HEK293 (cell line): ENCODE results near the gene ZNF200.

Experiments
- CTCF ChIP-seq: fragments of 450-650 bp; formaldehyde crosslinking; IDR thresholded peaks from 2 replicates; pipeline ENCODE4 v1.5.1; 2016; ENCODE audit warnings: missing biosample characterization, missing genetic modification characterization
- KLF17 ChIP-seq: fragments of 450-650 bp; formaldehyde crosslinking; IDR thresholded peaks from 2 replicates; pipeline ENCODE4 v1.5.1; 2016; ENCODE audit warnings: missing biosample characterization, missing genetic modification characterization
- KLF9 ChIP-seq: fragments of 450-650 bp; formaldehyde crosslinking; IDR thresholded peaks from 2 replicates; pipeline ENCODE4 v1.5.1; 2016; ENCODE audit warnings: missing biosample characterization, missing genetic modification characterization, low read depth
- PATZ1 ChIP-seq: fragments of 450-650 bp; formaldehyde crosslinking; IDR thresholded peaks from 2 replicates; pipeline ENCODE4 v1.5.1; 2016; ENCODE audit warnings: missing biosample characterization, missing genetic modification characterization
- PRDM10 ChIP-seq: fragments of 450-650 bp; formaldehyde crosslinking; IDR thresholded peaks from 2 replicates; pipeline ENCODE4 v1.5.1; 2016; ENCODE audit warnings: missing biosample characterization, missing genetic modification characterization
- SP3 ChIP-seq: fragments of 450-650 bp; formaldehyde crosslinking; IDR thresholded peaks from 2 replicates; pipeline ENCODE4 v1.5.1; 2016; ENCODE audit warnings: missing biosample characterization, missing genetic modification characterization
- SP7 ChIP-seq: fragments of 450-650 bp; formaldehyde crosslinking; IDR thresholded peaks from 2 replicates; pipeline ENCODE4 v1.5.1; 2016; ENCODE audit warnings: missing biosample characterization, missing genetic modification characterization
- ZBTB17 ChIP-seq: fragments of 450-650 bp; formaldehyde crosslinking; IDR thresholded peaks from 2 replicates; pipeline ENCODE4 v1.5.1; 2016; ENCODE audit warnings: missing biosample characterization, missing genetic modification characterization
- ZBTB26 ChIP-seq: fragments of 450-650 bp; formaldehyde crosslinking; optimal IDR thresholded peaks from 2 replicates; pipeline ENCODE3; 2016; ENCODE audit warnings: missing biosample characterization, mild to moderate bottlenecking, missing genetic modification characterization
- ZBTB7A ChIP-seq: fragments of 450-650 bp; formaldehyde crosslinking; IDR thresholded peaks from 2 replicates; pipeline ENCODE4 v1.5.1; 2016; ENCODE audit warnings: low read depth, missing biosample characterization, missing genetic modification characterization
- ZBTB8A ChIP-seq: fragments of 450-650 bp; formaldehyde crosslinking; IDR thresholded peaks from 2 replicates; pipeline ENCODE4 v1.5.1; 2016; ENCODE audit warnings: missing biosample characterization, missing genetic modification characterization
- ZNF140 ChIP-seq: fragments of 450-650 bp; formaldehyde crosslinking; IDR thresholded peaks from 2 replicates; pipeline ENCODE4 v1.5.1; 2016; ENCODE audit warnings: missing biosample characterization, missing genetic modification characterization
- ZNF169 ChIP-seq: fragments of 450-650 bp; formaldehyde crosslinking; IDR thresholded peaks from 2 replicates; pipeline ENCODE4 v1.5.1; 2016; ENCODE audit warnings: missing biosample characterization, missing genetic modification characterization
- ZNF184 ChIP-seq: fragments of 450-650 bp; IDR thresholded peaks from 2 replicates; pipeline ENCODE4 v1.5.1; 2018; ENCODE audit warnings: missing biosample characterization, mild to moderate bottlenecking, missing genetic modification characterization
- ZNF202 ChIP-seq: fragments of 450-650 bp; formaldehyde crosslinking; IDR thresholded peaks from 2 replicates; pipeline ENCODE4 v1.5.1; 2016; ENCODE audit warnings: missing biosample characterization, missing genetic modification characterization, borderline replicate concordance
- ZNF280D ChIP-seq: fragments of 450-650 bp; formaldehyde crosslinking; IDR thresholded peaks from 2 replicates; pipeline ENCODE4 v1.5.1; 2016; ENCODE audit warnings: missing biosample characterization, missing genetic modification characterization
- ZNF366 ChIP-seq: fragments of 450-650 bp; formaldehyde crosslinking; conservative IDR thresholded peaks from 2 replicates; pipeline ENCODE4 v1.5.1; 2016; ENCODE audit warnings: missing biosample characterization, missing genetic modification characterization
- ZNF510 ChIP-seq: fragments of 450-650 bp; formaldehyde crosslinking; IDR thresholded peaks from 2 replicates; pipeline ENCODE4 v1.5.1; 2018; ENCODE audit warnings: mild to moderate bottlenecking, missing genetic modification characterization, missing biosample characterization; ENCODE audit not compliant: insufficient replicate concordance
- ZNF513 ChIP-seq: fragments of 450-650 bp; IDR thresholded peaks from 2 replicates; pipeline ENCODE4 v1.5.1; 2018; ENCODE audit warnings: missing biosample characterization, missing genetic modification characterization
- ZNF514 ChIP-seq: fragments of 450-650 bp; formaldehyde crosslinking; IDR thresholded peaks from 2 replicates; pipeline ENCODE4 v1.5.1; 2016; ENCODE audit warnings: missing biosample characterization, missing genetic modification characterization
- ZNF596 ChIP-seq: fragments of 450-650 bp; IDR thresholded peaks from 2 replicates; pipeline ENCODE4 v1.5.0; 2018; ENCODE audit warnings: missing biosample characterization, mild to moderate bottlenecking, missing genetic modification characterization, moderate library complexity
- ZNF629 ChIP-seq: fragments of 450-650 bp; formaldehyde crosslinking; IDR thresholded peaks from 2 replicates; pipeline ENCODE4 v1.5.1; 2017; ENCODE audit warnings: missing biosample characterization, missing genetic modification characterization
- ZNF776 ChIP-seq: fragments of 450-650 bp; formaldehyde crosslinking; IDR thresholded peaks from 2 replicates; pipeline ENCODE4 v1.5.0; 2017; ENCODE audit warnings: missing biosample characterization, missing genetic modification characterization, borderline replicate concordance
- ZSCAN30 ChIP-seq: fragments of 450-650 bp; IDR thresholded peaks from 2 replicates; pipeline ENCODE4 v1.5.1; 2018; ENCODE audit warnings: missing biosample characterization, mild to moderate bottlenecking, missing genetic modification characterization, moderate library complexity

The ZNF200 gene

GRCh38 chr16:3283543-3284447 lies 48.8 kb upstream of the ZNF200 start (continued):
- TF ChIP-seq KLF9 (tag by site-specific recombination), result no peak
- no peak for TF ChIP-seq ZNF202 (tag by site-specific recombination)
- no peak for TF ChIP-seq SP7 (tag by site-specific recombination)
- no peak for TF ChIP-seq ZNF140
- TF ChIP-seq ZNF513 (tag by site-specific recombination), result no peak; the same call in 1 of the 2 replicates
- TF ChIP-seq ZBTB17 (tag by site-specific recombination), result no peak; the same call in 1 of the 2 replicates
- no peak for TF ChIP-seq ZNF776 (tag by site-specific recombination)
- 0 out of 2 replicates have a peak, but pooled peaks have one; percentile 32 for TF ChIP-seq ZNF596 (tag by site-specific recombination)
- TF ChIP-seq PATZ1 (tag by site-specific recombination), result no peak
- no peak for TF ChIP-seq SP3 (tag by site-specific recombination)
- no peak for TF ChIP-seq CTCF (tag by site-specific recombination)
- no peak for TF ChIP-seq ZNF629 (tag by site-specific recombination)
- TF ChIP-seq ZNF510 (tag by site-specific recombination), result no peak
- TF ChIP-seq PRDM10 (tag by site-specific recombination), result no peak
- TF ChIP-seq KLF17 (tag by site-specific recombination), result no peak
- peak; percentile 25; the same call in 1 of the 2 replicates for TF ChIP-seq ZSCAN30 (tag by site-specific recombination)
- no peak for TF ChIP-seq ZBTB7A (tag by site-specific recombination)
- TF ChIP-seq ZNF366, result no peak
- TF ChIP-seq ZNF280D, result no peak
- TF ChIP-seq ZNF514 (tag by site-specific recombination), result no peak
- TF ChIP-seq ZBTB8A (tag by site-specific recombination), result no peak
- no peak for TF ChIP-seq ZNF169 (tag by site-specific recombination)
- TF ChIP-seq ZBTB26 (tag by site-specific recombination), result no peak
- TF ChIP-seq ZNF184 (tag by site-specific recombination), result no peak
